Measurements from ENCODE around the gene P4HB. TPM values are rescaled to one million over a fixed set of nuclear protein-coding genes. Genes with fewer than 3 reads are reported as not detected.

Gene P4HB
- total and polyA plus RNA-seq, 2 experiments from 2014 or later: 206 to 620 TPM

- TF ChIP-seq REST (IDR thresholded peaks at IDR 0.05; ENCODE audit: unreplicated experiment): no peak
Observed at GRCh38 chr17:81865358-81865732, 5.0 kb upstream of the P4HB start (continued).

- peak; percentile 58 for DNase-seq (ENCODE audit: low spot score)
- peak overlapping the region; percentile 42 for H3K4me3 Mint-ChIP-seq
- Histone ChIP-seq H4K20me1 (replicated peaks; ENCODE audit: insufficient read depth) (peaks cover 38% of the 10 kb centered on the region), H3K27ac (ENCODE audit: low read depth) (no peak overlapping the region), H3K4me1 (ENCODE audit: insufficient read depth) (peaks cover 17% of the 10 kb centered on the region), H3F3A (replicated peaks; ENCODE audit: low read depth) (peaks cover 62% of the 10 kb centered on the region), H3K79me2 (replicated peaks; ENCODE audit: insufficient read depth) (peaks cover 43% of the 10 kb centered on the region), H3K36me3 (ENCODE audit: insufficient read depth) (0 out of 2 replicates have a peak, but pooled peaks cover 6% of the 10 kb centered on the region), H3K4me2 (no peak overlapping the region), H3K4me3 (no peak overlapping the region), H2AFZ (no peak overlapping the region), H3K27me3 (ENCODE audit: insufficient read depth) (no peaks in the 10 kb centered on the region), H3K9me2 (ENCODE audit: insufficient read depth) (no peaks in the 10 kb centered on the region)
- 0 out of 2 replicates have a peak, but pooled peaks have one; percentile 27 for TF ChIP-seq POLR2AphosphoS5 (IDR thresholded peaks at IDR 0.05; ENCODE audit: low read depth)
- peak; percentile 17 to 33; a peak in 2 of 4 replicates for TF ChIP-seq CTCF (conservative IDR thresholded peaks at IDR 0.05; ENCODE audit: low read depth in 2 of 2)
- no peak for TF ChIP-seq ETS1 (IDR thresholded peaks at IDR 0.05)
- H3K27me3 Mint-ChIP-seq (ENCODE audit: insufficient read depth, low read depth, poor library complexity): peaks cover 43% of the 10 kb centered on the region
- ATAC-seq: no peak
- peaks cover 30% of the 10 kb centered on the region for H3K4me1 Mint-ChIP-seq
- peaks cover 38% of the 10 kb centered on the region for H3K36me3 Mint-ChIP-seq (ENCODE audit: low read depth)
- H3K27ac Mint-ChIP-seq: no peak overlapping the region
- H3K9me3 Mint-ChIP-seq: peaks cover 2% of the 10 kb centered on the region; the same call in 2 of the 3 replicates
Observed at GRCh38 chr17:81863833-81864768, 3.8 kb upstream of the P4HB start.

Data from GM23338 (cell line).